HG02973 (cell line): Measurements from ENCODE around the gene MAGEA9B.
"Not testable (repeated sequence)": the region's sequence is repeated elsewhere in the genome, so short reads cannot be mapped to it uniquely, and the experiment has no call there.

Experiments
- ATAC-seq: cut with Tn5 transposase; IDR thresholded peaks from one replicate; pipeline ENCODE4 v1.9.1; 2021; ENCODE audit warnings: moderate library complexity; ENCODE audit not compliant: unreplicated experiment

MAGEA9B gene

DNA sequence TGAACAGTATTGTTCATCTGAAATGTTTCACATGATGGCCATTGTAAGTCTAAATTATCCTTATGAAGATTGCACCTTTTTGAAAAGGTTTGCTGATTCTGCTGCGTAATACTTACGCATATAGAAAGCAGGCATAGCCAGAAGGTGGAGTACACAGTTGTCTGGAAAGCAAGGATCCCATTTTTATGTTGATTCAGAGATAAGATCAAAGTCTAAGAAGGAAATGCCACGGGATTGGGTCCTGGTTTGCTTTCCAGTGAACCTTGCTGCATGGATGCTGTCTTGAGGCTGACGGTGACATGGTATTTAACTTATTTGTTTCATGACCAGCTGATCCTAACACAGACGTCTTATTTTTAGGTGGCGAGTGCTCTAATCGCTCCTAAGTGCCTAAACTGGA is 15.5 kb downstream of the MAGEA9B start:
- ATAC-seq, result no peak

- ATAC-seq, result no peak
Measured at GRCh38 chrX:149570668-149571067, 16.6 kb downstream of the MAGEA9B start.

DNA sequence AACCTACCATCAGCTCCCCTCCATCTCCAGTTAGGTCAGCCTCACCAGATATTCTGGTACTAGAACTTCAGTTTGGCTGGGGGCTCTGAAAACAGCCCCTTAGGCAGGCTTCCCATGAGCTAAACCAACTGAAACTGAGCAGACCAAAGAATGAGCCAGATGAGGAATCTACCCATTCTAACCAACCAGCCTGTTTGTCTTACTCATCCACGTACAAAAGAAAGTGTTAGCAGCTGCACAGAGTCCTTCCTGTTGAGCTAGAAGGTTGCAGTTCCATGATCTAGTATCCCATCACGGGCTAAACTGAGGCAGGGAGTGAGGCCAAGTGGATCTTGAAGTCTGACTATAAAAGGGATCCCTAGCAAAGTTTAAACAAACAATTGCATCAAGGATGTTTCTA is 17.5 kb downstream of the MAGEA9B start:
- no peak for ATAC-seq

GRCh38 chrX:149568701-149569296 is 18.5 kb downstream of the MAGEA9B start:
- no peak for ATAC-seq

DNA sequence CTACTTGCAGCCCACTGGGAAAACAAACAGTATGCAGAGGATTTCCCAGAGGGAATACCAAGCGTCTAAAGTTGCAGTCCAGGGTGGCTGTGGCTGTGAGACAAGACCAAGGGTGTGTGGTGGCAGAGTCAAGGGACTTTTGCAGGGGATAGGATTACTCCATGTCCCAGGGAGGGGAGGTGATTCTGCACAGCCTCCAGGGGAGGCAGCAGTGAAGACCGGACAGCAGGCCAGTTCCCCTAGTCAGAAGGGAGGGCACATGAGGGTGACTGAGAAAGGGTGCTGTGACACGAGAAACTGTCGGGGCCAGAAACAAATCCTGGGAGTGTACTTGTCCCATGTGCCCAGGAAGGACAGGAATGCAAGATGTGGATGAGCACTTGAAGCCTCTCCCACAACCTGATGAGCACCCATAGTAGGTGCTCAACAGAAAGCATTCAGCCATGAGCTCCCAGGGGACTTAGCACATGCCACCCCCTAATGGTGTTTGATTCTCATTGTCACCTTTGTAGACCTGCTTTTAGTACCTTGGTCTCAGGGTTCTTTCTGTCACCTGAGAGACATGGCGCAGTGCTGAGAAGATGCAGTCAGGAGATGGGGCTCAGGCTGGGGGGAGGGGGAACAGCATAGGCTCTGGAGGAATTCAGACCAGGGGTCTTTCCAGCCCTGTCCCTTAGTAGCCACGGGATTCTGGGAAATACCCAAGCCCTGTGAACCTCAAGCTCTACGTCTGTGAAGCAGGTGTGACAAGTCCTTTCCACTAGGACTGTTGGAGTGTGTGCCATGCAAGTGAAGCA is 19.4 kb downstream of the MAGEA9B start:
- no peak for ATAC-seq

DNA sequence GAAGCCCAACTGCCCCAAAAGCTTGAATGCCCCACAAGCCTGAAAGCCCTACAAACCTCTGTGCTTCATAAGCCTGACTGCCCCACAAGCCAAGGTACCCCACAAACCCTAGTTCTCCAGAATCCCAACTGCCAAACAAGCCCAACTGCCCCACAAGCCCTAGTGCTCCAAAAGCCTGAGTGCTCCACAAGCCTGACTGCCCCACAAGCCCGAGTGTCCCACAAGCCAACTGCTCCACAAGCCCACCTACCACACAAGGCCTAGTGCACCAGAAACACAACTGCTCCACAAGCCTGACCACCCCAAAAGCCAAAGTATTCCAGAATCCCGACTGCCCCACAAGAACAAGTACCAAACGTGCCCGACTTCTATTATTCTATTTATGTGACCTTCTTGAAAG is 23.9 kb downstream of the MAGEA9B start:
- ATAC-seq, result no peak

- ATAC-seq, result not testable (repeated sequence)
Measured at GRCh38 chrX:149555251-149555650, 32.0 kb downstream of the MAGEA9B start.

DNA sequence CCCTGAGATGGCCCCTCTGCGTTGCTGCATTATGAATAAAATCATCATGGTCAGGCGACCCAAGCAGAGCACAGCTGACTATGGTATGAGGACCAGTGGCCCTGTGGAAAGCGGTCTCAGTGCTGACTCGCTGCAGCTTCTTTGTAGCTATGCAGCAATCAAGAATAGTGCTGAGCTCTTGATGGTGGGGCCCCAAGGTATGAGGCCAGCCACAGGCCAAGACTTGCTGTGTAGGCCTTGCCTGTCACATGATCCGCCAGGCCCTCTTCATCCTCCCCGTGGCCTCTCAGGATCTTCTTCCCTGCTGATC is 35.4 kb downstream of the MAGEA9B start:
- ATAC-seq, result not testable (repeated sequence)

- ATAC-seq, result not testable (repeated sequence)
Measured at GRCh38 chrX:149551245-149551938, 35.9 kb downstream of the MAGEA9B start.

GRCh38 chrX:149550454-149550853 is 36.8 kb downstream of the MAGEA9B start:
- not testable (repeated sequence) for ATAC-seq

- ATAC-seq, result not testable (repeated sequence)
Measured at GRCh38 chrX:149549701-149550100, 37.6 kb downstream of the MAGEA9B start, which contains the start of gene HSFX3. Gene HSFX3, minus strand, starts transcription at chrX:149549924. Its CDS starts 72 bp downstream, at chrX:149549852.

GRCh38 chrX:149547782-149548181 is 39.5 kb downstream of the MAGEA9B start:
- not testable (repeated sequence) for ATAC-seq

- ATAC-seq, result not testable (repeated sequence)
Measured at GRCh38 chrX:149546962-149547361, 40.3 kb downstream of the MAGEA9B start.

- ATAC-seq, result not testable (repeated sequence)
Measured at GRCh38 chrX:149545545-149546543, 41.4 kb downstream of the MAGEA9B start.

- no peak for ATAC-seq
Measured at GRCh38 chrX:149541521-149542047, 45.7 kb downstream of the MAGEA9B start.

- peak; percentile 62 for ATAC-seq
Measured at GRCh38 chrX:149540621-149541520, 46.4 kb downstream of the MAGEA9B start, which contains the start of gene EOLA1. Gene EOLA1, plus strand, starts transcription at chrX:149541012. Its CDS starts 4,619 bp downstream, at chrX:149545631.

DNA sequence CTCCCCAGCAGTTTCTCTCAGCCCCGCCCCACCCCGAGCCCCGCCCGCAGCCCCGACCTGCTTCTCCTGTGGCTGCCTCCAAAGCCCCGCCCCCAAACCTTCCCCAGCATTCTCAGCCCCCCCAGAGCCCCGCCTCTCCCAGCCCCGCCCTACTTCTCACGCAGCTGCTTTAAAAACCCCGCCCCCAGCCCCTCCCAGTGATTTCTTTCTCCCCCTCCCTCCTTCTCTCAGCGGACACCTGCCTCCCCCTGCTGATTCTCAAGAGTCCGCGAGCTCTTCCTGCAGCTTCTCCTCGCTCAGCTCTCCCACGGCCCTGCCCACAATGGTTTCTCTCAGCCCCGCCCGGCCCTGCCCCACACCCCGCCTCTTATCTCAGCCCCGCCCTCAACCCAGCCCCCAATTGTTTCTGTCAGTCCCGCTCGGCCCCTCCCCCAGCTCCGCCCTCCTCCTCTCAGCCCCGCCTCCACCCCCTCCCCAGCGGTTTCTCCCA is 47.1 kb downstream of the MAGEA9B start:
- ATAC-seq, result peak; percentile 25

DNA sequence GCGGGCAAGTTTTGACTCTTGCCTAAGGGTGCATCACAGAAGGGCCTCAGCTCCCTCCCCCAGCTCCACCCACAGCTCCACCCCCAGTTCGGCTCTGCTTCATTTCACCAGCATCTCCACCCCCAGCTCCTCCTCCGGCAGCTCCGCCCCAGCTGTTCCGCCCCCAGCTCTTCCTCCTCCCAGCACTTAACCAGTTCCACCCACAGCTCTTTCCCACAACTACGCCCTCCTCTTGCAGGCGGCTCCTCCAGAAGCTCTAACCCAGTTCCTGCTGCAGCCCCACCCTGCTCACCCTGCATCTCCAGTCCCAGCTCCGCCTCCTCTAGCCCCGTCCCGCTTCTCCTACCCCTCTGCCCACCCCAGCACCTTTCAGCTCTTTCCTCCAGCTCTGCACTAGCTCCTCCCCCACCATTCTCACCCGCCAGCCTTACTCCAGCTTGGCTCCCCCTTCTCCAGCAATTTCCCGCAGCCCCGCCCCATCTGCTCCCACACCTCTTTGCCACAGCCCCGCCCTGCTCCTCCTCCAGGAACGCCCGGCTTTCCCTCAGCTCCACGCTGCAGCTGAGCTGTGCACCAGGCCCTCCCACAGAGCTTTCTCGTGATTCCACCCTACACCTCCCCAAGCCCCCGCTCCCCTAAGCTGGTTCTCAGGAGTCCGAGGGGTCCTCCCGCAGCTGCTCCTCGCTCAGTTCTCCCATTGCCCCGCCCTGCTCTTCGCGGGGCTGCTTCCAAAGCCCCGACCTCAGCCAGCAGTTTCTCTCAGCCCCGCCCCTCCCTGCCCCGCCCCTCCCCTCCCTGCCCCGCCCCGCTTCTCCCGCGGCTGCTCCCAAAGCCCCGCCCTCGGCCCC is 47.8 kb downstream of the MAGEA9B start:
- peak; percentile 38 for ATAC-seq
